Measurements from ENCODE around the gene APMAP. TPM values are rescaled to one million over a fixed set of nuclear protein-coding genes. Genes with fewer than 3 reads are reported as not detected.
A peak's percentile ranks its signal among the peaks of the same experiment; 100 is the strongest.
"Not testable (repeated sequence)": the region's sequence is repeated elsewhere in the genome, so short reads cannot be mapped to it uniquely, and the experiment has no call there.

The APMAP gene
- total RNA-seq, 2 experiments from 2014 or later, result 47.5 to 56.0 TPM

- peaks cover 20% of the 10 kb centered on the region for H3K9me3 Mint-ChIP-seq (ENCODE audit: low read depth)
- no peak for ATAC-seq
- peak; percentile 30 for DNase-seq
- peaks cover 14% of the 10 kb centered on the region for H3K4me1 Mint-ChIP-seq
- peaks cover 42% of the 10 kb centered on the region for H3K36me3 Mint-ChIP-seq
- no peak overlapping the region for H3K4me3 Mint-ChIP-seq
- H3K27ac Mint-ChIP-seq, result no peak overlapping the region
- H3K27me3 Mint-ChIP-seq, result no peaks in the 10 kb centered on the region
- CTCF ChIA-PET, result interaction anchor here (1.0 kb wide), 1 partner anchor 12 kb away, joined by 3 read pairs; no protein-coding TSS in a partner anchor
Observed at GRCh38 chr20:24942679-24943078, 49.9 kb downstream of the APMAP start.

DNA sequence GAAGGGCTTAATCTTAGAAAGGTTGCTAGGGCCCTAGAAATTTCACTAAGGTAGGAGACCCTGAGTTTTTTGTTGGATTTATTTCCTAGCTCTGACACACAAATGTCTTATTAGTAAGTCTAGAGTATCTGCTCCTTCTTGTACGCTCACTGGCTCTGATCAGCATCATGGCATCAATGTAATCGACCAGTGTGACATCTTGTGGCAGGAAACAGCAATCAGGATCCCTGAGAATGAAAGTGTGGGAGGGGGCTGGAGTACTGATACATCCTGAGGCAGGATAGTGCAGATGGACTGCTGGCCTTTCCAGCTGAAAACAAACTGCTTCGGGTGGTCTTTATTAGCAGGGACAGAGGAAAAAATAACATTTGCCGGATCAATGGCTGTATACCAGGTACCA is 53.5 kb downstream of the APMAP start:
- ATAC-seq (no peak), DNase-seq (no peak)
- Mint-ChIP-seq H3K27me3 (no peaks in the 10 kb centered on the region), H3K27ac (no peak overlapping the region), H3K36me3 (peaks cover 18% of the 10 kb centered on the region), H3K4me1 (no peaks in the 10 kb centered on the region), H3K9me3 (ENCODE audit: low read depth) (peaks cover 5% of the 10 kb centered on the region), H3K4me3 (no peak overlapping the region)
- CTCF ChIA-PET, result interaction anchor here (0.9 to 1.6 kb wide), 2 partner anchors 9 to 20 kb away, joined by 3 read pairs; no protein-coding TSS in a partner anchor

DNA sequence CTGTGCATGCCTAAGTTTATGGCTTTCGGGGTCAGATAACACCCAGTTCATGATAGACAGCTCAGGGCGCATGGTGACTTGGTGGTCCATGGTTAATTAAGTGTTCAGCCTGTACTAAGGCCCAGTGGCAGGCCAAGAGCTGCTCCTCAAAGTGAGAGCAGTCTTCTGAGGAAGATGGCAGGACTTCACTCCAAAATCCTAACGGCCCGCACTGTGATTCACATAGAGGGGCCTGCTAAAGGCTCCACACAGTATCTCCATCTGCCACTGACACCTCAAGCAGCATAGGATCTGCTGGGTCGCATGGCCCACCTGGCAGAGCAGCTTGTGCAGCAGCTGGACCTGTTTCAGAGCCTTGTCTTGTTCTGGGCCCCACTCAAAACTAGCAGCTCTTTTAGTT is 54.1 kb downstream of the APMAP start:
- DNase-seq, result peak; percentile 36
- H3K36me3 Mint-ChIP-seq, result peaks cover 17% of the 10 kb centered on the region
- no peaks in the 10 kb centered on the region for H3K4me1 Mint-ChIP-seq
- CTCF ChIA-PET, result interaction anchor here (0.9 to 1.6 kb wide), 2 partner anchors 8 to 19 kb away, joined by 3 read pairs; no protein-coding TSS in a partner anchor
- peaks cover 4% of the 10 kb centered on the region for H3K9me3 Mint-ChIP-seq (ENCODE audit: low read depth)
- no peak overlapping the region for H3K27ac Mint-ChIP-seq
- no peak for ATAC-seq
- no peaks in the 10 kb centered on the region for H3K27me3 Mint-ChIP-seq
- no peak overlapping the region for H3K4me3 Mint-ChIP-seq

DNA sequence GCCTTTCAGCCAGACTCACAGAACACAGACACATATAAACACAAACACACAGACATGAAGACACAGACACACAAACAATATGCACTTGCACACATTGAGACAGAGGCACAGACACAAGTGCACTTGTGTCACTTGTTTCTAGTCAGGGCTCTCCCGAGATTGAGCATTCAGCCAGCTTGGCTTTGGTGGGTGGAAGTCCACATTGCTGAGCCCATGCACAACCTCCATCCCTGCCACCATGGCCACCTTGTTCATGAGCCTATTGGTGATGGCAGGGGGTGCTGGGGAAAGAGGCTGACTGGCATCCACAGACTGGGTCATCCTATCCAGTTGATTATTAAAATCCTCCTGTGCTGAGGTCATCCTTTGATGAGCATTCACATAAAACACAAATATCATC is 55.0 kb downstream of the APMAP start:
- H3K4me1 Mint-ChIP-seq, result peaks cover 4% of the 10 kb centered on the region
- H3K9me3 Mint-ChIP-seq (ENCODE audit: low read depth), result peaks cover 6% of the 10 kb centered on the region
- no peaks in the 10 kb centered on the region for H3K27me3 Mint-ChIP-seq
- H3K4me3 Mint-ChIP-seq, result no peak overlapping the region
- ATAC-seq (no peak), DNase-seq (no peak)
- H3K36me3 Mint-ChIP-seq, result peaks cover 19% of the 10 kb centered on the region
- CTCF ChIA-PET, result no interaction called here
- H3K27ac Mint-ChIP-seq, result no peak overlapping the region

DNA sequence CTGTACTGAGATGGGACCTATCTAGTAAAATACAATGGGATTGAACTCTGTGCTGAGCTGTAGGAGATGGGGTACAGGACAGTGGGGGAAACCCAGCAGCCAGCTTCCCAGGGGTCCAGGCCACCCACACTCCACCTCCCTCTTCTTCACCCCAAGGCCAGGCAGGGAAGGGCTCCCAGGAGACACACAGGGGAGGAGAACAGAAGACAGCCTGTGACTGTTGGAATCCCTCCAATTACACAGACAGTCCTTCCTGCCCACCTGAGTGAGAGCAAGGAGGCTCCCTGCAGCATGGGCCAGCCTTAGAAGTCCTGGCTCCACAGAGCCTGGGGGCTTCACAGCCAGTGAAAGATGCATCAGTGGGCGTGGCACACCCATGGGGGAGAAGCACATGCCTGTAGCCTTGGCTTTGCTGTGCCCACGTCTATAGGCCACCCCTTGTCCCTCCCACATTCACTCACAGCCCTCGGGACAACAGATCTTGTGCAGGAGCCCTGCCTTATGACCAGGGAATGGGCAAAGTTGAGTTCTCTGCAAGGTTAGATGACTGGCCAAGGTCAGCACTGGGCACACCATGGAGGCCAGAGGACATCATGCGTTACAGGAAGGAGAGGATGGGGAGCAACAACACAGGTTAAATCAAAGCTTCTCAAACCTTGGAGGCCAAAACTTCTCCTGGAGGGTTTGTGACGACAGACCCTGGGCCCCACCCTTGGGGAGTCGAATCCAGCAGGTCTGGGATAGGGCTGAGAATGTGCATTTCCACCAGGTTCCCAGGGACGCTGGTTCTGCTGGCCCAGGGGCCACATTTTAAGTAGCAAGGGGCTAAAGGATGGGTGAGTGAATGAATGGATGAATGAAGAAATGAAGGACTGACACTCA is 55.8 kb downstream of the APMAP start:
- DNase-seq, result peak; percentile 25
- H3K27ac Mint-ChIP-seq, result no peak overlapping the region
- no peaks in the 10 kb centered on the region for H3K27me3 Mint-ChIP-seq
- peaks cover 18% of the 10 kb centered on the region for H3K36me3 Mint-ChIP-seq
- H3K9me3 Mint-ChIP-seq (ENCODE audit: low read depth), result peaks cover 4% of the 10 kb centered on the region
- H3K4me3 Mint-ChIP-seq, result no peak overlapping the region
- ATAC-seq, result no peak
- CTCF ChIA-PET, result interaction anchor here (1.0 kb wide), 1 partner anchor 11 kb away, joined by 3 read pairs; no protein-coding TSS in a partner anchor
- peaks cover 12% of the 10 kb centered on the region for H3K4me1 Mint-ChIP-seq

GRCh38 chr20:24935766-24936525 is 56.6 kb downstream of the APMAP start:
- CTCF ChIA-PET, result interaction anchor here (1.0 kb wide), 1 partner anchor 12 kb away, joined by 3 read pairs; no protein-coding TSS in a partner anchor
- ATAC-seq (peak; percentile 27), DNase-seq (peak; percentile 37)
- Mint-ChIP-seq H3K4me1 (peaks cover 20% of the 10 kb centered on the region), H3K9me3 (ENCODE audit: low read depth) (peaks cover 4% of the 10 kb centered on the region), H3K36me3 (peaks cover 18% of the 10 kb centered on the region), H3K27me3 (no peaks in the 10 kb centered on the region), H3K27ac (no peak overlapping the region), H3K4me3 (no peak overlapping the region)

DNA sequence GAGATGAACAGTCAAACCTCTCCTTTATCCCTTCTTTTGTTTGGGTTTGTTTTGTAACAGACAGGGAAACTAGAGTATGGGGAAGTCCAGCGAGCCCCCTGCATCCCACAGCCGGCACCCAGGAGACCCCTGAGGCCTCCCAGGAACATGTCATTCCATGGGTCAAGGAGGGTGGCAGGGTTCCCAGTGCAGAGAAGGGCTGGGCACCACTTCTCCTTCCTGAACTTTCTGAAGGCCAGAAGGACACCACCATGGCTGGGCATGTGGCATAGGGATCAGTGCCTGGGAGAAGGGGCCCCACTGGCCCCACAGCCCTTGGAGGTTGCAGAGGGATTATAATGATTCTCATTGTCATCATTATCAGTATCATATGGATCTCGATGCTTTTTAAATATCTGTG is 57.4 kb downstream of the APMAP start:
- H3K9me3 Mint-ChIP-seq (ENCODE audit: low read depth), result peaks cover 4% of the 10 kb centered on the region
- peaks cover 15% of the 10 kb centered on the region for H3K36me3 Mint-ChIP-seq
- peaks cover 27% of the 10 kb centered on the region for H3K4me1 Mint-ChIP-seq
- no peak overlapping the region for H3K4me3 Mint-ChIP-seq
- no peak overlapping the region for H3K27ac Mint-ChIP-seq
- no peak for ATAC-seq
- no peak for DNase-seq
- H3K27me3 Mint-ChIP-seq, result no peaks in the 10 kb centered on the region
- CTCF ChIA-PET, result no interaction called here

DNA sequence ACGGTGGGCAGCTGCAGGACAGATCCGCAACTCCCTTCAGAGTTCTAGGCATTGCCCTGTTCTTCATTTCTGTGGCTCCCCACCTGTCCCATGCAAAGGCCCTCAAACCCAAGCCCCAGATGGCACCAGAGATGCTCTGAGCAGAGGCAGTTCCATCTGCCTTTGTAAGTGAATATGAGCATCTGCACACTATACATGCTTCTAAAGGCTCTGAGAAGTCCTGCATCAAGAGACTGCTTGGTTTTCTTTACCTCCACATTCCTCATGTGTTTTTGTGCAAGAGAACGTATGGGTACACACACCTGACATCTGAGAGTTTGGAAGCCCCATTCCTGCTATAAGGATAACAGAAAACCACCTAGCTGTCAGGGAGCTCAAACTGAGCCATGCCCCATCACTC is 57.8 kb downstream of the APMAP start:
- Mint-ChIP-seq H3K9me3 (ENCODE audit: low read depth) (peaks cover 4% of the 10 kb centered on the region), H3K4me1 (peaks cover 27% of the 10 kb centered on the region), H3K36me3 (peaks cover 15% of the 10 kb centered on the region), H3K4me3 (no peak overlapping the region), H3K27ac (no peak overlapping the region), H3K27me3 (no peaks in the 10 kb centered on the region)
- no peak for DNase-seq
- no peak for ATAC-seq
- CTCF ChIA-PET, result no interaction called here

DNA sequence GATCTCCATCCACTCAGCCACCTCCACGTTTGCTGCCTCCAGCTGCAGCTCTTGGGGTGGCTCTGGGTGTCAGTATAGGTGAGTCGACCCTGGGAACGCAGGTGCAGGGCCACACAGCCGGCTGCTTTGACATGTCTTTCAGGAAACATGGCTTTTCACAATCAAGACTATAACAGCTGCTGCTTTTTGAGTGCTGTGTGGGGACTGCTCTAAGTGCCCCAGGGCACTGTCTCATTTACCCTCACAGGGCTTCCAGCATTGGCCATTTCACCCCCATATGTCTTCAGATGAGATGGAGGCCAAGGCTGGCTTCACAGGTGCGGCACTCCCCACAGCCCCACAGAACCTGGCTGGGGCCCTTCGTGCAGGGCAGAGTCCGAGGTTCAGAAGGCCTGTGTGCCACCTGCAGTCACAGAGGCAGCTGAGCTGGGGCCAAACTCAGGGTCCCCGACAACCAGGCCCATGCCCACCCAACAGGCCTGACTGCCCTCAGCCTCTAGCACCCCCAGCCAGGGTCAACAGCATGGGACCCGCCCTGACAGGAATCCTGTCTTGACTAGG is 58.4 kb downstream of the APMAP start:
- H3K4me1 Mint-ChIP-seq, result peaks cover 27% of the 10 kb centered on the region
- DNase-seq (peak; percentile 21), ATAC-seq (no peak)
- no peak overlapping the region for H3K4me3 Mint-ChIP-seq
- H3K27me3 Mint-ChIP-seq, result no peaks in the 10 kb centered on the region
- no peak overlapping the region for H3K27ac Mint-ChIP-seq
- peaks cover 4% of the 10 kb centered on the region for H3K9me3 Mint-ChIP-seq (ENCODE audit: low read depth)
- peaks cover 15% of the 10 kb centered on the region for H3K36me3 Mint-ChIP-seq
- CTCF ChIA-PET, result no interaction called here

DNA sequence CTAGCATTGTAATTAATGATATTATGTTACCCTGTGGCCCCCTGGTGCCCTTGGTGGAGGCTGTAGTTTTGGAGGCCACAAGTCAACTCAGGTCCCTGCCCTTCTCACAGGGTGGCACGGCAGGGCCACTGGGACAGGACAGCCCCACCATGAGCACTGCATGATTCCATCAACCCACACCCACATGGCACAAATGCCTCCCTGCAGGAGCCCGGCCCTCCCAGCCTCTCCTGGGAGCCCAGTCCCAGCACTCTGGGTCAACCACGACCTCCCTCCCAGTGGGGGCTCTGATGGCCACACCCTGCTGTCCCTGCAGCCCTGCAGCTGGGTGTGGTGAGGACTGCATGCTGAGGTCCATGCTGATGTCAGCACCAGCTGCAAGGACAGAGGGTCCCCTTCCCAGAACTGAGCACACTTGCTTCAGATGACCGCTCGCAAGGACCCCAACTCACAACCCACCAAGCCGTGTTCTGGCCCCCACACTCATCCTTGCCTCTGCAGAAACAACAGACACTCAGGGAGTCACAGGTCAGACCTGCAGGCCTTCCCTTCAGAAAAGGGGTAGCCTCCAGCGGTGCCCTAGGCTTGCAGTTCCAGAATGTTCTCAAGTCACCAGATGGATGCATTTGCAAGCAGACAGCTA is 59.2 kb downstream of the APMAP start:
- no peak overlapping the region for H3K27ac Mint-ChIP-seq
- ATAC-seq (no peak), DNase-seq (peak; percentile 25)
- H3K27me3 Mint-ChIP-seq, result no peaks in the 10 kb centered on the region
- H3K4me3 Mint-ChIP-seq, result no peak overlapping the region
- peaks cover 15% of the 10 kb centered on the region for H3K36me3 Mint-ChIP-seq
- CTCF ChIA-PET, result interaction anchor here (3.7 kb wide), 1 partner anchor 21 kb away, joined by 39 read pairs; no protein-coding TSS in a partner anchor
- H3K9me3 Mint-ChIP-seq (ENCODE audit: low read depth), result peaks cover 4% of the 10 kb centered on the region
- peaks cover 27% of the 10 kb centered on the region for H3K4me1 Mint-ChIP-seq

DNA sequence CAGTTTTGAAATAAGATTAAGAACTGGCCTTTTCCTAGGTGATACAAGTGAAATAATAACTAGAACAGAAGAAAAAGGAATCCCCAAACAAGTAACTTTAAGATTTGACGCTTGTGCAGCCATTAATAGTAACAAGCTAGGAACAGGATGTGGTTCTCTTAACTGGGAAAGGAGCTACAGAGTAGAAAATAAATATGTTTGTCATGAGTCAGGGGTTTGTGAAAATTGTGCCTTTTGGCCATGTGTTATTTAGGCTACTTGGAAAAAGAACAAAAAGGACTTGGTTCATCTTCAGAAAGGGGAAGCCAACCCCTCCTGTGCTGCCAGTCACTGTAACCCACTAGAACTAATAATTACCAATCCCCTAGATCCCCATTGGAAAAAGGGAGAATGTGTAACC is 60.7 kb downstream of the APMAP start:
- H3K4me3 Mint-ChIP-seq; H3K27me3 Mint-ChIP-seq; H3K9me3 Mint-ChIP-seq (ENCODE audit: low read depth); ATAC-seq: not testable (repeated sequence)
- H3K36me3 Mint-ChIP-seq, result peaks cover 15% of the 10 kb centered on the region
- peaks cover 27% of the 10 kb centered on the region for H3K4me1 Mint-ChIP-seq
- H3K27ac Mint-ChIP-seq, result peak overlapping the region; percentile 91
- CTCF ChIA-PET, result interaction anchor here (0.8 to 3.7 kb wide), 8 partner anchors 9 to 132 kb away, joined by 3 to 39 read pairs (median 10); partner anchors contain the start of gene CST7
- DNase-seq, result peak; percentile 26

DNA sequence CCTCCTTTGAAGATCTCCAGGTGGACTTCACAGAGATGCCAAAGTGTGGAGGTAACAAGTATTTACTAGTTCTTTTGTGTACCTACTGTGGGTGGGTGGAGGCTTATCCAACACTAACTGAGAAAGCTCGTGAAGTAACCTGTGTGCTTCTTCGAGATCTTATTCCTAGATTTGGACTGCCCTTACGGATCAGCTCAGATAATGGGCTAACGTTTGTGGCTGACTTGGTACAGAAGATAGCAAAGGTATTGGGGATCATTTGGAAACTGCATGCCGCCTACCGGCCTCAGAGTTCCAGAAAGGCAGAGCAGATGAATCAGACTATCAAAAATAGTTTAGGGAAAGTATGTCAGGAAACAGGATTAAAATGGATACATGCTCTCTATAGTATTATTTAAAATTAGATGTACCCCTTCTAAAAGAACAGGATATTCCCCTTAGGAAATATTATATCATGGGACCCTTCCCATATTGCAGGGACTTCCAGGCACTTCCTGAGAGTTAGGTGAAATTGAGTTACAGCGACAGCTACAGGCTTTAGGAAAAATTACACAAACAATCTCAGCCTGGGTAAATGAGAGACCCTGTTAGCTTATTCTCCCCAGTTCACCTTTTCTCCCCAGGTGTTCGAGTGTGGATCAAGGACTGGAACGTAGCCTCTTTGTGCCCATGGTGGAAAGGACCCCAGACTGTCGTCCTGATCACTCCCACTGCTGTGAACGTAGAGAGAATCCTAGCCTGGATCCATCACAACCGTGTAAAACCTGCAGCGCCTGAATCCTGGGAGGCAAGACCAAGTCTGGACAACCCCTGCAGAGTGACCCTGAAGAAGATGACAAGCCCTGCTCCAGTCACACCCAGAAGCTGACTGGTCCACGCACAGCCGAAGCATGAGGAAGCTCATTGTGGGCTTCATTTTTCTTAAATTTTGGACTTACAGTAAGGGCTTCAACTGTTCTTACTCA is 61.5 kb downstream of the APMAP start:
- Mint-ChIP-seq H3K4me1 (peaks cover 27% of the 10 kb centered on the region), H3K27ac (peak overlapping the region; percentile 91)
- not testable (repeated sequence) for H3K36me3 Mint-ChIP-seq; H3K27me3 Mint-ChIP-seq; ATAC-seq; H3K9me3 Mint-ChIP-seq (ENCODE audit: low read depth); H3K4me3 Mint-ChIP-seq
- CTCF ChIA-PET, result interaction anchor here (0.8 to 3.7 kb wide), 22 partner anchors 8 to 904 kb away, joined by 3 to 39 read pairs (median 4); partner anchors contain the start of genes ACSS1 and CST7
- DNase-seq, result peak; percentile 39

All from activated CD8-positive, alpha-beta memory T cell treated with anti-CD3 and anti-CD28 coated beads, Interleukin-2, amount 10 ng/mL, durations not matched to agents 7 days and 5 days (primary cell).